ENCODE results near the gene WAPL. TPM values are rescaled to one million over a fixed set of nuclear protein-coding genes. Genes with fewer than 3 reads are reported as not detected.
"Not testable (repeated sequence)": the region's sequence is repeated elsewhere in the genome, so short reads cannot be mapped to it uniquely, and the experiment has no call there.

The WAPL gene
- polyA plus RNA-seq, 1 of the 3 experiments (the other 2 are of a cell fraction): 8.7 TPM

DNA sequence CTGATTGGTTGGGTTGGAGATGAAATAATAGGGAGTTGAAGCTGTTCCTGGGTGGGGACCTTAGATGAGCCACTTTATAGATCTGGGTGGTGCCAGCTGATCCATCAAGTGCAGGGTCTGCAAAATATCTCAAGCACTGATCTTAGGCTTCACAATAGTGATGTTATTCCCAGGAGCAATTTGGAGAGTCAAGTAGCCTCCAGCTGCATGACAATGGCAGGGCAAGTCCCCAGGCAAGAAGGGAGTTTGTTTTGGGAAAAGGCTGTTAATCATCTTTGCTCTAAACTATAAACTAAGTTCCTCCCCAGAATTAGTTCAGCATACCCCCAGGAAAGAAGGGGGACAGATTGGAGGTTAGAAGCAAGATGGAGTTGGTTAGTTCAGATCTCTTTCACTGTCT lies 47.7 kb upstream of the WAPL start (continued):
- TF ChIP-seq, protein P1, sequence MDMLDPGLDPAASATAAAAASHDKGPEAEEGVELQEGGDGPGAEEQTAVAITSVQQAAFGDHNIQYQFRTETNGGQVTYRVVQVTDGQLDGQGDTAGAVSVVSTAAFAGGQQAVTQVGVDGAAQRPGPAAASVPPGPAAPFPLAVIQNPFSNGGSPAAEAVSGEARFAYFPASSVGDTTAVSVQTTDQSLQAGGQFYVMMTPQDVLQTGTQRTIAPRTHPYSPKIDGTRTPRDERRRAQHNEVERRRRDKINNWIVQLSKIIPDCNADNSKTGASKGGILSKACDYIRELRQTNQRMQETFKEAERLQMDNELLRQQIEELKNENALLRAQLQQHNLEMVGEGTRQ (IDR thresholded peaks at IDR 0.05; ENCODE audit: borderline replicate concordance, low read depth, low read length): no peak
- no peak for TF ChIP-seq NFIC (IDR thresholded peaks at IDR 0.05; ENCODE audit: borderline replicate concordance)

DNA sequence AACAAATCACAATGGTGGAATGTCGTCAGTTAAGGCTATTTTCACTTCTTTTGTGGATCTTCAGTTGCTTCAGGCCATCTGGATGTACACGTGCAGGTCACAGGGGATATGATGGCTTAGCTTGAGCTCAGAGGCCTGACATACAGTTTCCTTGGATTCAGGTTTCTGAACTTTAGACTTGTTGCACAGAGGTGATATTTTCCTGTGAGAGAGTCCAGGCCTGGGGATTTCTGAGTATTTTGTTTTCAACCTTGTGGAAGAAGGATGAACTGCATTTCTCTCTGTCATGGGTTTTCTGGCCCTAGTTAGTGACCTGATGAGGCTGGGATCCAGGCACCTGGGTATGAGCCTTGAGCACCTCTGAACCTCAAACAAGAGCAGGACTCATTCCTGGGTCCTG lies 44.9 kb upstream of the WAPL start:
- H3K27me3 ChIP-seq (ENCODE audit: insufficient read depth); H3F3A ChIP-seq (replicated peaks; ENCODE audit: insufficient read depth); H2AFZ ChIP-seq (ENCODE audit: low read depth); H3K36me3 ChIP-seq (replicated peaks in 1 of 2; ENCODE audit: control insufficient read depth in 1 of 2, insufficient read depth in 2 of 2, low read length in 1 of 2); H3K9me2 ChIP-seq; H3K4me3 ChIP-seq (ENCODE audit: low read depth in 2 of 2, low read length in 1 of 2); H3K27ac ChIP-seq (ENCODE audit: low read depth in 2 of 2, low read length in 1 of 2); H3K9ac ChIP-seq; H4K20me1 ChIP-seq (ENCODE audit: insufficient read depth); H3K9me3 ChIP-seq; POLR2A ChIA-PET; DNase-seq; H3K79me2 ChIP-seq (ENCODE audit: insufficient read depth); H3K4me2 ChIP-seq; H3K4me1 ChIP-seq (ENCODE audit: control insufficient read depth in 1 of 2, insufficient read depth in 2 of 2, low read depth in 1 of 2, low read length in 1 of 2): not testable (repeated sequence)
- WGBS (ENCODE audit: low lambda C conversion rate): 49% methylated on average over 2 of the region's 2 CpGs
- CTCF ChIA-PET: interaction anchor here (2.0 kb wide), 1 partner anchor 19 kb away, joined by 5 read pairs; no protein-coding TSS in a partner anchor

DNA sequence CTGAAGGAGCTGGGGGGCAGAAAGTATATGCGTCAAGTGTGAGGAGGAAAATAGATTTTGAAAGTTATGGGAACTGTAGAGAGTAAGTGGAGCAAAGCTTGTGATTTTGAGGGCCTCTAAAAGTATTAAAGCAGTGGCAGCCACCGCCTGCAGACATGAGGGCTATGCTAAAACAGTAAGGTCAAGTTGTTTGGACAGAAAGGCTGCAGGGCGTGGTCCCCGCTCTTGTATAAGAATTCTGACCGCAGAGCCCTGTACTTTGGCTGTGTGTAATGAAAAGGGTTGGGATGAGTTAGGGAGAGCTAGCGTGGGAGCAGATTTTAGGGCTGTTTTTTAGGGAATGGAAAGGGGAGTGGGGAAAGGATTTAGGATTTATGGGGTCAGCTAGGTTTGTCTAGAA lies 41.7 kb upstream of the WAPL start:
- DNase-seq: not testable (repeated sequence)

DNA sequence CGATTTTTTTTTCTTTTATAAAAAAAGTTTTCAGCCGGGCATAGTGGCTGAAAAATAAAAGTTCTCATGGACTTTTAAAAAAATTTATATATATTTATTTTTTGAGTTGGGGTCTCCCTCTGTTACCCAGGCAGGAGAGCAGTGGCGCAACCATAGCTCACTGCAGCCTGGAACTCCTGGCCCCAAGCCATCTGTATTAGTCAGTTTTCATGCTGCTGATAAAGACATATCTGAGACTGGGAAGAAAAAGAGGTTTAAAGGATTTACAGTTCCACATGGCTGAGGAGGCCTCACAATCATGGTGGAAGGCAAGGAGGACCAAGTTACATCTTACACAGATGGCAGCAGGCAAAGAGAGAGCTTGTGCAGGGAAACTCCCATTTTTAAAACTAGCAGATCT lies 37.1 kb upstream of the WAPL start:
- H3K79me2 ChIP-seq (ENCODE audit: insufficient read depth); H3K9me3 ChIP-seq; H3F3A ChIP-seq (replicated peaks; ENCODE audit: insufficient read depth); H3K4me1 ChIP-seq (ENCODE audit: control insufficient read depth in 1 of 2, insufficient read depth in 2 of 2, low read depth in 1 of 2, low read length in 1 of 2); H3K27me3 ChIP-seq (ENCODE audit: insufficient read depth); DNase-seq; H2AFZ ChIP-seq (ENCODE audit: low read depth); H3K9me2 ChIP-seq; H3K4me3 ChIP-seq (ENCODE audit: low read depth in 2 of 2, low read length in 1 of 2); POLR2A ChIA-PET; H3K27ac ChIP-seq (ENCODE audit: low read depth in 2 of 2, low read length in 1 of 2); H3K4me2 ChIP-seq; H3K9ac ChIP-seq; H4K20me1 ChIP-seq (ENCODE audit: insufficient read depth); H3K36me3 ChIP-seq (replicated peaks in 1 of 2; ENCODE audit: control insufficient read depth in 1 of 2, insufficient read depth in 2 of 2, low read length in 1 of 2): not testable (repeated sequence)
- CTCF ChIA-PET: interaction anchor here (0.9 to 1.6 kb wide), 3 partner anchors 14 to 158 kb away, joined by 3 to 4 read pairs (median 4); no protein-coding TSS in a partner anchor
- 68% methylated on average over 3 of the region's 3 CpGs for WGBS (ENCODE audit: low lambda C conversion rate)

More for the DNA sequence above, 41.7 kb upstream of the WAPL start:
- H3K9me2 ChIP-seq; H3K27ac ChIP-seq (ENCODE audit: low read depth in 2 of 2, low read length in 1 of 2); H3K4me2 ChIP-seq; H3K4me1 ChIP-seq (ENCODE audit: control insufficient read depth in 1 of 2, insufficient read depth in 2 of 2, low read depth in 1 of 2, low read length in 1 of 2); H3F3A ChIP-seq (replicated peaks; ENCODE audit: insufficient read depth); H4K20me1 ChIP-seq (ENCODE audit: insufficient read depth); H2AFZ ChIP-seq (ENCODE audit: low read depth); H3K4me3 ChIP-seq (ENCODE audit: low read depth in 2 of 2, low read length in 1 of 2); H3K9me3 ChIP-seq; H3K9ac ChIP-seq; H3K79me2 ChIP-seq (ENCODE audit: insufficient read depth); H3K27me3 ChIP-seq (ENCODE audit: insufficient read depth); CTCF ChIA-PET; H3K36me3 ChIP-seq (replicated peaks in 1 of 2; ENCODE audit: control insufficient read depth in 1 of 2, insufficient read depth in 2 of 2, low read length in 1 of 2); POLR2A ChIA-PET: not testable (repeated sequence)
- WGBS (ENCODE audit: low lambda C conversion rate): 60% methylated on average over 6 of the region's 6 CpGs
